Mesothelial cell of epicardium (in vitro differentiated cells): ENCODE results near the gene ZNF366. TPM values are rescaled to one million over a fixed set of nuclear protein-coding genes. Genes with fewer than 3 reads are reported as not detected.

ENCODE experiments used
- DNase-seq, 2 experiments: peaks; one replicate each; pipeline ENCODE4 v3.0.0; 2021; ENCODE audit warnings: low spot score in 2 of 2; ENCODE audit not compliant: unreplicated experiment in 2 of 2
- H3K27ac Mint-ChIP-seq: 2 replicates; pipeline ENCODE4 v1.8.0; 2021; ENCODE audit warnings: mixed read lengths
- H3K27me3 Mint-ChIP-seq: 2 replicates; pipeline ENCODE4 v1.8.0; 2021; ENCODE audit warnings: low read depth, mixed read lengths
- H3K36me3 Mint-ChIP-seq: 2 replicates; pipeline ENCODE4 v1.8.0; 2021; ENCODE audit warnings: mixed read lengths
- H3K4me1 Mint-ChIP-seq: 2 replicates; pipeline ENCODE4 v1.8.0; 2021; ENCODE audit warnings: mixed read lengths
- H3K4me3 Mint-ChIP-seq: 2 replicates; pipeline ENCODE4 v1.8.0; 2021; ENCODE audit warnings: mild to moderate bottlenecking, moderate library complexity, mixed read lengths
- H3K9me3 Mint-ChIP-seq: 2 replicates; pipeline ENCODE4 v1.8.0; 2021; ENCODE audit warnings: mixed read lengths
- total RNA-seq: library from RNA; stranded (reverse); gene quantifications from 3 replicates; pipeline ENCODE4 v1.2.1, GENCODE V29; 2021
- TF ChIP-seq, protein P1 (sequence below): fragments of 200-600 bp; sonication (generic); IDR thresholded peaks from one replicate; pipeline ENCODE4 v1.5.0; 2021; ENCODE audit warnings: antibody characterized with exemption; ENCODE audit not compliant: unreplicated experiment

Gene ZNF366
- total RNA-seq, 1 donor from 2014 or later: not detected

DNA sequence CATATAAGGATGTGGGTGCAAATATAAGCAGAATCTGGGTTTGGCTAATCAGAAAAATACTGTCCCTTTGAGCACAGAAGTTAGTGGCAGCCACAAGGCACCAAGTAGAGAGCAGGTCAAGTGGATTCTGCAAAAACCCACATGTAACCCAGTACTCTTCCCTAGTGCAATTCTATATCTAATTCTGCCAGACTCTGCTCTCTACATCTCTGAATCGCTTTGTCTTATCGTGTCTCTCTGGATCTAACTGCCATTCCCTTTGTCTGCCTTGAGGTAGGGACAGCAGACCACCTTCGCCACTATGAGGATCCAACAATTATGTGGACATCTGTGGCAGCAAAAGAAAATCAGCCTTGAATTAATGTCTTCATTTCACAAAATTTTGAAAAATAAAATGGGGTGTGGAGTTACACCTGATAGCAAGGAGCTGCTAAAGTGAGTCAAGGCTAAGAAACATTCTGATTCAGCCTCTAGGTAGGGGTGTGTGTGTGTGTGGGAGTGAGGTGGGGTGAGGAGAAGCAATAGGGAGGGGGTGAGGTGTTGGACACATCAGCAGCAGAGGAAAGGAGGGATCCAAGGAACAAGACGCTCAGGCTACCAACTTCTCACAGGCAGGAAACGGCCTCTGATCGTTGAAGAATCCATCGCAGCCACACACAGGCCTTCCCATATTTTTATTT lies 33.7 kb upstream of the ZNF366 start:
- DNase-seq: no peak
- H3K9me3 Mint-ChIP-seq: peaks cover 19% of the 10 kb centered on the region
- no peak overlapping the region for H3K27ac Mint-ChIP-seq
- H3K4me1 Mint-ChIP-seq: no peaks in the 10 kb centered on the region
- H3K36me3 Mint-ChIP-seq: peaks cover 5% of the 10 kb centered on the region
- TF ChIP-seq, protein P1, sequence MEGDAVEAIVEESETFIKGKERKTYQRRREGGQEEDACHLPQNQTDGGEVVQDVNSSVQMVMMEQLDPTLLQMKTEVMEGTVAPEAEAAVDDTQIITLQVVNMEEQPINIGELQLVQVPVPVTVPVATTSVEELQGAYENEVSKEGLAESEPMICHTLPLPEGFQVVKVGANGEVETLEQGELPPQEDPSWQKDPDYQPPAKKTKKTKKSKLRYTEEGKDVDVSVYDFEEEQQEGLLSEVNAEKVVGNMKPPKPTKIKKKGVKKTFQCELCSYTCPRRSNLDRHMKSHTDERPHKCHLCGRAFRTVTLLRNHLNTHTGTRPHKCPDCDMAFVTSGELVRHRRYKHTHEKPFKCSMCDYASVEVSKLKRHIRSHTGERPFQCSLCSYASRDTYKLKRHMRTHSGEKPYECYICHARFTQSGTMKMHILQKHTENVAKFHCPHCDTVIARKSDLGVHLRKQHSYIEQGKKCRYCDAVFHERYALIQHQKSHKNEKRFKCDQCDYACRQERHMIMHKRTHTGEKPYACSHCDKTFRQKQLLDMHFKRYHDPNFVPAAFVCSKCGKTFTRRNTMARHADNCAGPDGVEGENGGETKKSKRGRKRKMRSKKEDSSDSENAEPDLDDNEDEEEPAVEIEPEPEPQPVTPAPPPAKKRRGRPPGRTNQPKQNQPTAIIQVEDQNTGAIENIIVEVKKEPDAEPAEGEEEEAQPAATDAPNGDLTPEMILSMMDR: no peak
- no peaks in the 10 kb centered on the region for H3K27me3 Mint-ChIP-seq
- H3K4me3 Mint-ChIP-seq: no peak overlapping the region

DNA sequence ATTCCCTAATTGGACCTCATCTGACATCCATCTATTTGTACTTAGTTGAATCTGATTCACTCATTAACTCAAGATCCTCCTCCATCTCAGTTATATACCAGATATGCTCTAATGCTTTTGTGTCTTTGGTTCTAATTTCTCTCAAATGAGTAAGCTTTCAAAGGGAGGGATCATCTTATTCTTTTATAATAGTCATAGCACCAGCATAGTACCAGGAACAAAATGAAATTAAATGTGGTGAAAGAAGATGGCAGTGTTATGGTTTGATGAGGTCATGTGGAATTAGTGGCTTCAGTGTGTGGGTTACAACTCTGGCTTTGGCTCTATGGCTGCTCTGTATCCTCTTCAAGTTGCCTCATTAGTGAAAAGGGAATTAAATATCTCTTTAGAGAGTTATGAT lies 32.5 kb upstream of the ZNF366 start:
- Mint-ChIP-seq H3K36me3 (no peaks in the 10 kb centered on the region), H3K4me1 (no peaks in the 10 kb centered on the region), H3K27me3 (no peaks in the 10 kb centered on the region), H3K4me3 (no peak overlapping the region), H3K9me3 (peaks cover 7% of the 10 kb centered on the region), H3K27ac (no peak overlapping the region)
- DNase-seq: no peak
- TF ChIP-seq, protein P1: no peak

DNA sequence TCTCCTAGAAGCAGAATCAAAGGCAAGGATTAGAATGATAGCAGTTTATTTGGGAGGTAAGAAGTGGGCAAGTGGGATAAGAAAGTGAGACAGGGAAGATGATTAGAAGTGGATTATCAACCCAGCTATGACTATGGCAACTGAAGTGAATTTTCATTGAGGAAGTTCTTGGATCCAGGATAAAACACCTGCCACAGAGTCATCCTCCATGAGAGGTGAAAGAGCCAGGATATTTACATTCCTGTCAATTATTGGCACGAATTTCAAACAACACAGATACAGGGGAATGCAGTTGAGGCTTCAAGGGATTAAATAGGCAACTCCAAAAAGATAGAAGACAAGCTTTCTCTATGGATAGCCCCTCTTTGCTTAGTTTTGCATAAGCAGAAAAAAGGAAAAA lies 31.8 kb upstream of the ZNF366 start:
- H3K36me3 Mint-ChIP-seq: no peaks in the 10 kb centered on the region
- TF ChIP-seq, protein P1: no peak
- H3K27ac Mint-ChIP-seq: no peak overlapping the region
- no peaks in the 10 kb centered on the region for H3K27me3 Mint-ChIP-seq
- H3K4me1 Mint-ChIP-seq: no peaks in the 10 kb centered on the region
- no peak overlapping the region for H3K4me3 Mint-ChIP-seq
- no peak for DNase-seq
- H3K9me3 Mint-ChIP-seq: peaks cover 5% of the 10 kb centered on the region

DNA sequence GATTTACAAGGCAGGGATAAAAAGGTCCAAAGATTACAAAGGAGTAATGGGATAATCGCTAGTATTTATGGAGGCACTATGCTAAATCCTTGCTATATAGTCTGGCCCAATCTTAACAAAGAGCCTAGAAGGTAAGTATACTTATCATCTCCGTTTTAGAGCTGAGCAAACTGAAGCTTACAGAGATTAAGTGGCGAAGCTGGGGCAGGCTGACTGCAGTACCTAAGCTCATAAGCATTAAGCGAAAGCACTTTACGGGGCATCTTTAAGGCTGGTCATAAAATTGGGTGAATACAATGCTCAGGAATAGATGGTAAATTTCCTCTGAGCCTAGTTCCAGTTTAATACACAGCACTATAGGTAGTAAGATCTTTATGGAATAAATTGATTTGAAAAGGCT lies 30.0 kb upstream of the ZNF366 start:
- H3K4me1 Mint-ChIP-seq: no peaks in the 10 kb centered on the region
- DNase-seq: no peak
- H3K27me3 Mint-ChIP-seq: no peaks in the 10 kb centered on the region
- H3K27ac Mint-ChIP-seq: no peak overlapping the region
- TF ChIP-seq, protein P1: no peak
- H3K9me3 Mint-ChIP-seq: peaks cover 9% of the 10 kb centered on the region
- no peaks in the 10 kb centered on the region for H3K36me3 Mint-ChIP-seq
- no peak overlapping the region for H3K4me3 Mint-ChIP-seq

DNA sequence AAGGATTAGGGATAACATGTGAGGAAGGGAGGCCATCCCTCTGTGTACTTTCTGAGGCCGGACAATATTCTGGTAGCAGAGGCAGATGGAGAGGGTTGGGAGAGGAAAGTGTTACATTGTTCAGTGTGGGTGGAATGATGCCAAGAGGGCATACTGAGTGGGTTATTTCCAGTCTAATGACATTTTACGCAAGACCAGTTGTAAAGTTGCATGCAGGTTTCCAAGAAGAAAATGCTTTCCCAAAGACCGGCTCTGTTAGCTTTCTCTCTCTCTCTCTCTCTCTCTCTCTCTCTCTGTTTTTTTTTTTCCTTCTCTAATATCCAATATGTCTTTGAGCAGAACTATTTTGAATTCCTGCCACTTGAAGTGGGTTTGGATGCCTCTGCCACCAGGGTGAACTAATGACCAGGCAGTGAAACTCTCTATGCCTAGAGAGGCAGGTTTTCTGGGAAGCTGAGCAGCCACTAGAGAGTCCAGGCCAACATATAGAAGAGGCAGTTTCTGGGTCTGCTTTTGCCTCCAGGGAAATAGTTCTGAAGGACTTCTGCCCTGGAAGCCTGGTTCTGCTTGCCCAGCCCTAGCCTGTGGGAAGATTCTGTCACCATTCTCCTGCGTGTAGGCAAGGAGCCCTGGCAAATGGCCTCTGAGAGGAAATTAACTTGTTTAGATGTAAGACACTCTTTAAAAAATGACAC lies 24.4 kb upstream of the ZNF366 start:
- TF ChIP-seq, protein P1: no peak
- no peak for DNase-seq
- no peak overlapping the region for H3K27ac Mint-ChIP-seq
- peaks cover 15% of the 10 kb centered on the region for H3K4me1 Mint-ChIP-seq
- no peak overlapping the region for H3K4me3 Mint-ChIP-seq
- H3K9me3 Mint-ChIP-seq: peaks cover 9% of the 10 kb centered on the region
- no peaks in the 10 kb centered on the region for H3K36me3 Mint-ChIP-seq
- no peaks in the 10 kb centered on the region for H3K27me3 Mint-ChIP-seq
